Glutamatergic neuron (in vitro differentiated cells): ENCODE results near the gene ATG4C. TPM values are rescaled to one million over a fixed set of nuclear protein-coding genes. Genes with fewer than 3 reads are reported as not detected.
A peak's percentile ranks its signal among the peaks of the same experiment; 100 is the strongest.

Experiments used
- DNase-seq: peaks from one replicate; pipeline ENCODE4 v3.0.0; 2022
- H3K27ac Mint-ChIP-seq: one replicate; pipeline ENCODE4 v1.8.0; 2020; ENCODE audit warnings: mild to moderate bottlenecking, mixed read lengths, inconsistent platforms; ENCODE audit not compliant: unreplicated experiment
- H3K27me3 Mint-ChIP-seq: one replicate; pipeline ENCODE4 v1.8.0; 2020; ENCODE audit warnings: mild to moderate bottlenecking, moderate library complexity, mixed read lengths, inconsistent platforms; ENCODE audit not compliant: unreplicated experiment
- H3K36me3 Mint-ChIP-seq: one replicate; pipeline ENCODE4 v1.8.0; 2020; ENCODE audit warnings: mild to moderate bottlenecking, mixed read lengths, inconsistent platforms; ENCODE audit not compliant: unreplicated experiment
- H3K4me1 Mint-ChIP-seq: one replicate; pipeline ENCODE4 v1.8.0; 2020; ENCODE audit warnings: mild to moderate bottlenecking, low read depth, mixed read lengths, inconsistent platforms; ENCODE audit not compliant: unreplicated experiment
- H3K4me3 Mint-ChIP-seq: one replicate; pipeline ENCODE4 v1.8.0; 2020; ENCODE audit warnings: mild to moderate bottlenecking, mixed read lengths, inconsistent platforms; ENCODE audit not compliant: unreplicated experiment
- H3K9me3 Mint-ChIP-seq: one replicate; pipeline ENCODE4 v1.8.0; 2020; ENCODE audit warnings: mild to moderate bottlenecking, moderate library complexity, mixed read lengths, inconsistent platforms; ENCODE audit not compliant: unreplicated experiment
- CTCF ChIP-seq: fragments of 200-600 bp; sonication (generic); IDR thresholded peaks from one replicate; pipeline ENCODE4 v1.5.0; 2021; ENCODE audit not compliant: partially characterized antibody, unreplicated experiment
- total RNA-seq: library from RNA; stranded (reverse); fragmentation: NEBNext Ultra II Directional; extraction: Animal tissue kit (Norgen Biotek cat#: 25700); gene quantifications from one replicate; pipeline ENCODE4 v1.2.1, GENCODE V29; 2021; ENCODE audit not compliant: unreplicated experiment

Gene ATG4C
- total RNA-seq, 1 donor from 2014 or later: 8.7 TPM

GRCh38 chr1:62908168-62908695 lies 124.3 kb downstream of the ATG4C start:
- no peaks in the 10 kb centered on the region for H3K9me3 Mint-ChIP-seq
- H3K36me3 Mint-ChIP-seq: no peaks in the 10 kb centered on the region
- H3K27me3 Mint-ChIP-seq: no peaks in the 10 kb centered on the region
- H3K27ac Mint-ChIP-seq: no peak overlapping the region
- TF ChIP-seq CTCF: no peak
- no peak for DNase-seq
- no peak overlapping the region for H3K4me3 Mint-ChIP-seq
- H3K4me1 Mint-ChIP-seq: peaks cover 11% of the 10 kb centered on the region

GRCh38 chr1:62912028-62912638 lies 128.2 kb downstream of the ATG4C start:
- TF ChIP-seq CTCF: peak; percentile 80
- H3K9me3 Mint-ChIP-seq: no peaks in the 10 kb centered on the region

More at GRCh38 chr1:62912028-62912638, 128.2 kb downstream of the ATG4C start:
- no peaks in the 10 kb centered on the region for H3K36me3 Mint-ChIP-seq
- no peak overlapping the region for H3K4me3 Mint-ChIP-seq
- H3K27me3 Mint-ChIP-seq: no peaks in the 10 kb centered on the region
- no peak overlapping the region for H3K27ac Mint-ChIP-seq
- H3K4me1 Mint-ChIP-seq: no peaks in the 10 kb centered on the region
- no peak for DNase-seq

Other genes with a start within 250 kb of the ATG4C start
- gene ANGPTL3, start 186.6 kb upstream of the ATG4C start, total RNA-seq: not detected
- 70.8 TPM for gene DOCK7, start 95.7 kb upstream of the ATG4C start, total RNA-seq